GM21367 (cell line): Measurements from ENCODE around the gene IFT122.
"Not testable (repeated sequence)": the region's sequence is repeated elsewhere in the genome, so short reads cannot be mapped to it uniquely, and the experiment has no call there.

ENCODE experiments used
- ATAC-seq: cut with Tn5 transposase; IDR thresholded peaks from one replicate; pipeline ENCODE4 v1.9.1; 2021; ENCODE audit not compliant: unreplicated experiment

The IFT122 gene

DNA sequence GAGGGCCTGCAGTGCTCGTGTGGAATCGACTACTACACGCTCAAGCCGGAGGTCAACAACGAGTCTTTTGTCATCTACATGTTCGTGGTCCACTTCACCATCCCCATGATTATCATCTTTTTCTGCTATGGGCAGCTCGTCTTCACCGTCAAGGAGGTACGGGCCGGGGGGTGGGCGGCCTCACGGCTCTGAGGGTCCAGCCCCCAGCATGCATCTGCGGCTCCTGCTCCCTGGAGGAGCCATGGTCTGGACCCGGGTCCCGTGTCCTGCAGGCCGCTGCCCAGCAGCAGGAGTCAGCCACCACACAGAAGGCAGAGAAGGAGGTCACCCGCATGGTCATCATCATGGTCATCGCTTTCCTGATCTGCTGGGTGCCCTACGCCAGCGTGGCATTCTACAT, 92.2 kb downstream of the IFT122 start:
- ATAC-seq: no peak

DNA sequence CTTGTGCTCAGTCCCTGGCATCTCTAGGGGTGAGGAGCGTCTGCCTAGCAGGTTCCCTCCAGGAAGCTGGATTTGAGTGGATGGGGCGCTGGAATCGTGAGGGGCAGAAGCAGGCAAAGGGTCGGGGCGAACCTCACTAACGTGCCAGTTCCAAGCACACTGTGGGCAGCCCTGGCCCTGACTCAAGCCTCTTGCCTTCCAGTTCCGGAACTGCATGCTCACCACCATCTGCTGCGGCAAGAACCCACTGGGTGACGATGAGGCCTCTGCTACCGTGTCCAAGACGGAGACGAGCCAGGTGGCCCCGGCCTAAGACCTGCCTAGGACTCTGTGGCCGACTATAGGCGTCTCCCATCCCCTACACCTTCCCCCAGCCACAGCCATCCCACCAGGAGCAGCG, 93.4 kb downstream of the IFT122 start:
- ATAC-seq: no peak

DNA sequence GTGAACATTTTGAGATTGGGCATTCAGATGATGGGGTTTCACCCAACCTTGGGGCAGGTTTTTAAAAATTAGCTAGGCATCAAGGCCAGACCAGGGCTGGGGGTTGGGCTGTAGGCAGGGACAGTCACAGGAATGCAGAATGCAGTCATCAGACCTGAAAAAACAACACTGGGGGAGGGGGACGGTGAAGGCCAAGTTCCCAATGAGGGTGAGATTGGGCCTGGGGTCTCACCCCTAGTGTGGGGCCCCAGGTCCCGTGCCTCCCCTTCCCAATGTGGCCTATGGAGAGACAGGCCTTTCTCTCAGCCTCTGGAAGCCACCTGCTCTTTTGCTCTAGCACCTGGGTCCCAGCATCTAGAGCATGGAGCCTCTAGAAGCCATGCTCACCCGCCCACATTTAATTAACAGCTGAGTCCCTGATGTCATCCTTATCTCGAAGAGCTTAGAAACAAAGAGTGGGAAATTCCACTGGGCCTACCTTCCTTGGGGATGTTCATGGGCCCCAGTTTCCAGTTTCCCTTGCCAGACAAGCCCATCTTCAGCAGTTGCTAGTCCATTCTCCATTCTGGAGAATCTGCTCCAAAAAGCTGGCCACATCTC, 94.5 kb downstream of the IFT122 start:
- ATAC-seq: no peak

DNA sequence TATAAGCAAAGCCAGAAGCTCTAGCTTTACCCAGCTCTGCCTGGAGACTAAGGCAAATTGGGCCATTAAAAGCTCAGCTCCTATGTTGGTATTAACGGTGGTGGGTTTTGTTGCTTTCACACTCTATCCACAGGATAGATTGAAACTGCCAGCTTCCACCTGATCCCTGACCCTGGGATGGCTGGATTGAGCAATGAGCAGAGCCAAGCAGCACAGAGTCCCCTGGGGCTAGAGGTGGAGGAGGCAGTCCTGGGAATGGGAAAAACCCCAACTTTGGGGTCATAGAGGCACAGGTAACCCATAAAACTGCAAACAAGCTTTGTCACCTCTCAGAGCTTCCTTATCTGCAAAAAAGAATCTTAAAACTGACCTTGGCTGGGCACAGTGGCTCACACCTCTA, 95.1 kb downstream of the IFT122 start:
- ATAC-seq: no peak

DNA sequence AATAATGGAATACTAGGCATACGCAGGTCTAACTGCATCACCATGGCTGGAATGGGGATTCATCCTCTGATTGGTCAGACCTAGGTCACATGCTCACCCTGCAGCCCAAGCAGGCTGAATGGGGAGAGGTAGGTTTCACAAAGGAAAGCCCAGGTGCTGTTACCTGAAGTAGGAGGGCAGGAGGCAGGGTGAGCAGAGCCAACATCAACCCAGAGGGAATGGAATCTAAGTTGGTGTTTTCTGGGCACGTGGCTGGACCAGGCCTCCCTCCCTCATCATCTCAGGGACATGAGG, 96.3 kb downstream of the IFT122 start:
- ATAC-seq: no peak

DNA sequence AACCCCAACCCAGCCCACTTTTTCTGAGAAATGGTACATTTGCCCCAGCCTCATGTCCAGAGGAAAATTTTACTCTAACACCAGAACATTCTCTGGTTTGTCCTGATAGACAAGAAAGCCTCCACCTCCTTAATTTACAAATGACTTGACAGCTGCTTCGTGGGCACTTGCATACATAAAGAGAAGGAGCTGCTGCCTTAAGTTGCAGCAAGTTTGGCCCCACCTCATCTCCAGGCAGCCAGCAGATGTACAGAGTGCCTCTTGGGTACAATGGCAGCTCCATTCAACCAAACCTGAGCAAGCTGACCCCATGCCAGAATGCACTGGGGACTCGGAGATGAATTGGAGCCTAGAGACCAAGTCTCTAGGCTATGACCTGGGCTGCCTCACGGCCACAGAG, 96.8 kb downstream of the IFT122 start:
- ATAC-seq: no peak

DNA sequence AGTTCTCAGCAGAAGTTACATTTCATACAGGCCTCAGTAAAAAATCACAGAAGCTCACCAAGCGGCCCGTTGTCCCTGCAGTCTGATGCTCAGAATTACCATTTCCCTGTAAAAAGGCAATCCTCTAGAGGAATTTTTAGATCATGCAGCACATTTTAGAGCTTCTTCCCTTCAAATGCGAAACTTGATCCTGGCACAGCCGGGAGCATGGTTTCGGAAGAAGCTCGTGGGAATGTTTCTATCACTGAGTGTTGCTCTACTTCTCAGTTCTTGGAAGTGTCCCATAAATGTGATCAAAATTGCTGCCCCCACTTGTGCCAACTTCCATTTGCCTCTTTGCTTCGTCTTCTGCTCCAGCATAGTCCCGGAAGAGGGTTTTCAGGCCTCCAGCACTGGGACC, 99.2 kb downstream of the IFT122 start:
- no peak for ATAC-seq

DNA sequence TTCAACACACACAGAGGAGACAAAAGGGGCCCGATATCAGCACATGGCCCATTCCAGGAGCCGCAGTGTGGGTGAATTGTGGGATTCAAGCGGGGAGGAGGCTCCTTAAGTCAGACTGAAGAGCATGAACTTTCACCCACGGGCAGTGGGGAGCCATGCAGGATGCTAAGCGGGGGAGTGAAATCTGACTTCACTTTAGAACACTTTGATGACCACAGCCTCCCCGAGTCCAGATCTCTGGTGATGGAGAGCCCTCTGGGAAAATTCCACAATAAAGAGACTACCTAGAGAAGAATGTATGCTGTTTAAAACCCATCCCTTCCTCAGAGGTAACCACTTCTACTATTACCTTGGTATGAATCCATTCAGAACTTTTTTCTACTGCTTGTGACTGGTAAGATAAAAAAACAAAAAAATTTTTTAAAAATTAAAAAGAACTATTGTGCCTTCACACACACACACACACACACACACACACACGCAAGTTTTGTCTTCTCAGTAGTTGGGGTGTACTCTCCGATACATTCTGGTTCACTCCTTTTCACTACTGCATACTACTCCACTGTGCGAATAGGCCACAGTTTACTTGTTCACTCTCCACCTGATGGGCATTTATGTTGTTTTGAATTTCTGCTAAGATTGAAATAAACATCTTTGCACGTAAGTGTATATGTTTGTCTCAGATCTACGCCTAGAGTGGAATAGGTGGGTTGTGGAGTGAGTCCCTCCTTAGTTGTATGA, 100.9 kb downstream of the IFT122 start:
- ATAC-seq: no peak

DNA sequence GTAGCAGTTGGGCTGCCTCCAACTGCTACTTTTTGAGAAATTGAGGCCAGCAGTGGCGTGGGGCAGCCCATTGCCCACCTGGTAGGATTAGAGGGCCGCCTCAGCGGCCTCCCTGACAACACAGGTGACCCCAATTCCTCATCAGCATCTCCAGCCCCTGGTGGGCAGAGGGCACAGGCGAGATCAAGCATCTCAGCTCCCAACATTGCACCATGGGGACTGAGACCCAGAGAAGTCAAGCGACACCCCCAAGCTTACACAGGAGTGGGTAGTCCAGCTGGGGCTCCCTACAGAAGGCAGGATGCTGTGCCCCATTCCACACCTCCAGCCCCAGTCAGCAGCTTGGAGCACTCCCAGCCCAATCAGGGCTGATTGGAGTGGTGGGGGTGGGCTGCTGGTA, 102.7 kb downstream of the IFT122 start:
- no peak for ATAC-seq

DNA sequence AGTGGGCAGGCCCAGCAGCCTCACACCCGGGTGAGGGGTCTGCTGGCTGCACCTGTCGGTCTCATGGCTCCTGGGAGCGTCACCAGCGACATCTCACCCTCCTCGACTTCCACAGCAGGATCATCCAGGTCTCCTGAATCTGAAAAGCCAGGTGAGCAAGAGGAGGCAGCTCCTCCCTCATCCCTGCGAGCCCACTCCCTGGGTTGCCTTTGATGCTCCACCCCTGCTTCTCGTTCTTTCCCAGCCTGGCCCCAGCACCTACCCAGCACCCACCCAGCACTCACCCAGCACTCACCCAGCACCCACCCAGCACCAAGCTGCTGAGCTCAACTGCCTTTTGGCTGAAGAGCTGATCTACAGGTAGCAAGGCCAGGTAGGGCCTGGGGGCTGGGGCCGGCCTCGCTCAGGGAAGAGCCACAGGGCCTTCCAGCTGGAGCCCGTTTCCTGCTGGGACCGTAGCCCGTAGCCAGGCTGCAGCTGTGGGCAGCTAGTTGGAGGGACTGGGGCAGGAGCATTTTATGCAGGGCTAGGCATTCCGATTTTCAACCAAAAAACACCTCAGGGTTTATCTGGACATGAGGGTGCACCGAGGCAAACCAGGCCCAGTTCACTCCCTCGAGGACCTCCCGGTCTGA, 103.2 kb downstream of the IFT122 start, which contains the start of gene H1-8:
H1-8 (plus strand) TSS at position 20 of the 635 bp plus-strand sequence; CDS start at position 64, 44 bp downstream.
- ATAC-seq: no peak

DNA sequence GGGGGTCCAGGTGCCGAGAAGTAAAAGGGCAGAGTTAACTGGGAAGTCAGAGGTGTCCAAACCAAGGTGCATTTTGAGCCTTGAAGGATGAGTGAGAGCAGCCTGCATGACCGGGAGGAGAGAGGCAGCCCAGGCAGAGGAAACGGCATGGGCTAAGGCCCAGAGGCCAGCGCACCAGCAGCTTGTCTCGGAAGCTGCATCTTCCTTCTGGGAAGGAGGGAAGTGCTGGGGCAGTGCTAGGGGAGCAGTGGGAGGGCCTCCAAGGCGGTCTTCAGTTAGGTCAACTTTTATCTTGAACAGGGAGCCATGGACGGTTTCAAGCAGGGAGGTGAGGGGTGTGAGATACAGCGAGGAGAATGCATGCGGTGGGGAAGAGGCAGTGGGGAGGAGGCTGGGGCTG, 104.0 kb downstream of the IFT122 start:
- no peak for ATAC-seq

DNA sequence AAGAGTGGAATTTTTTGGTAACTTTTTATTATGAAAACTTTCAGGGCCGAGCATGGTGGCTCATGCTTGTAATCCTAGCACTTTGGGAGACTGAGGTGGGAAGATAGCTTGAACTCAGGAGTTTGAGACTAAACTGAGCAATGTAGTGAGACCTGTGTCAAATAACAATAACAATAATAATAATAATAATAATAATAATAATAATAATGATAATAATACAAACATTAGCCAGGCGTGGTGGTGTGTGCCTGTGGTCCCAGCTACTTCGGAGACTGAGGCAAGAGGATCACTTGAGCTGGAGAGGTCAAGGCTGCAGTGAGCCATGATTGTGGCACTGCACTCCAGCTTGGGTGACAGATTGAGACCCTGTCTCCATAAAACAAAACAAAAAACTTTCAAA, 105.9 kb downstream of the IFT122 start:
- not testable (repeated sequence) for ATAC-seq

DNA sequence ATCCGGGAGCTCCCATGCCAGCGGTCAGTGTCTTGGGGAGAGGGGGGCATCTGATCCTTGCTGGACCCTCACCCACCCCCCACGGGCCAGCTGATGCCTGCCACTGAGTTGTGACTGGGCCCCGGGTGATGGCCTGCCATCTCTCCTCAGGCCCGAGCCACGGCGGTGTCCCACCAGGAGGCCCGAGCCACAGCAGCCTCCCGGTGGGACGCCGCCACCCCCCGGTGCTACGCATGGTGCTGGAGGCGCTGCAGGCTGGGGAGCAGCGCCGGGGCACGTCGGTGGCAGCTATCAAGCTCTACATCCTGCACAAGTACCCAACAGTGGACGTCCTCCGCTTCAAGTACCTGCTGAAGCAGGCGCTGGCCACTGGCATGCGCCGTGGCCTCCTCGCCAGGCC, 107.2 kb downstream of the IFT122 start:
- ATAC-seq: no peak

DNA sequence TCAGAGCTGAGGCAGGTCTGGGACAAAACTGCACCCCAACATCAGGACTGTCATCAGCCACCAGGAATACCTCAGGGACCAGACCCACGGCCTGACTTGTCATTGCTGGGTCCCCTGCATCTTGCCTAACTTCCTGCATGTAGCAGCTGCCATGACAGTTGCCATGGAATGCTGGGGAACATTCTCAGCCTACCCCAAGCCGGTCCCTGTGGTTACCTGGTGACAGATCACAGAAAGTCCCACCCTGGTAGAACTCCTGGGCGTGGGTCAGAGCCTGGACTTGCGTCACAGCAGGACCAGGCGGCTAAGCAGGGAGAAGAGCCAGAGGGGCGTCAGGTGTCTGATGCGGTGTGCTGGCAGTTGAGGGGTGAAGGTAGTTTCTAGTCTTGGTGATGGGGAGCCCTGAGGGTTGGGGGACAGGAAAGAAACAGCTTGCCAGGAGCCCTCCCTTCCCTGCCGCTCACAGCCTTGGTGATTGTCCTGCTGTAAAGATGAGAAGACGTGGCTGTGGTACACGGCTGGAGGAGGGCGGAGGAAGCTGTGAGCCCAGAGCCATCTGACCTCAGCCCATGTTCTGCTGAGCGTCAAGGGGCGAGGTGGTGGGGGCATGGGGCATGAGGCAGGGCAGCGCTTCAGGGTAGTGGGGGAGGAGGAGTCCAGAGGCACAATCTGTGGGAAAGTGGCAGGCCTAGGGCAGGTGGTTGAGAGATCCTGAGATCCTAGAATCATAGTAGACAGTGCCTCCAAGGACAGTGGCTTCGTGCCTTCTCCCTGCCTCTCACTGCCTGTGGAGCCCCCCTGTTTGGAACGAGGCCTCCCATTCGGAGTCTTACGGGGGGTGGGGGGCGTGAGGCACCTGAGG, 108.3 kb downstream of the IFT122 start:
- no peak for ATAC-seq

DNA sequence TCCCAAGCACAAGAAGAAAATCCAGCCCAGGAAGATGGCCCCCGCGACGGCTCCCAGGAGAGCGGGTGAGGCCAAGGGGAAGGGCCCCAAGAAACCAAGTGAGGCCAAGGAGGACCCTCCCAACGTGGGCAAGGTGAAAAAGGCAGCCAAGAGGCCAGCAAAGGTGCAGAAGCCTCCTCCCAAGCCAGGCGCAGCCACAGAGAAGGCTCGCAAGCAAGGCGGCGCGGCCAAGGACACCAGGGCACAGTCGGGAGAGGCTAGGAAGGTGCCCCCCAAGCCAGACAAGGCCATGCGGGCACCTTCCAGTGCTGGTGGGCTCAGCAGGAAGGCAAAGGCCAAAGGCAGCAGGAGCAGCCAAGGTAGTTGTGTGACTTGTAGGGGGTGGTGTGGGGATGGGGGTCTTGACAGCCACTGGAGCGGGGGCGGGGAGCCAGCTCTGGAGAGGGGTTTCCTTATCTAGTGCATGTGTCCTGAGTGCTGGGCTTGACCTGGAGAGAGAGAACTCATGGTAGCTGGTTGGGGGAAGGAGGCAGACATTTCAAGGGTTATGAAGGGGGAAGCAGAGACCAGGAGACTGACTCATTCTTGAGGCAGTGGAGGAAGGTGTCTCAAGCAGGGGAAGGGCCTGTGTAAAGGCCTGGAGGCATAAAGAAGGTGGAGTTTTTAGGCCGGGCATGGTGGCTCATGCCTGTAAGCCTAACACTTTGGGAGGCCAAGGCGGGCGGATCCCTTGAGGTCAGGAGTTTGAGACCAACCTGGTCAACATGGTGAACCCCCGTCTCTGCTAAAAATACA, 109.2 kb downstream of the IFT122 start:
- ATAC-seq: no peak

DNA sequence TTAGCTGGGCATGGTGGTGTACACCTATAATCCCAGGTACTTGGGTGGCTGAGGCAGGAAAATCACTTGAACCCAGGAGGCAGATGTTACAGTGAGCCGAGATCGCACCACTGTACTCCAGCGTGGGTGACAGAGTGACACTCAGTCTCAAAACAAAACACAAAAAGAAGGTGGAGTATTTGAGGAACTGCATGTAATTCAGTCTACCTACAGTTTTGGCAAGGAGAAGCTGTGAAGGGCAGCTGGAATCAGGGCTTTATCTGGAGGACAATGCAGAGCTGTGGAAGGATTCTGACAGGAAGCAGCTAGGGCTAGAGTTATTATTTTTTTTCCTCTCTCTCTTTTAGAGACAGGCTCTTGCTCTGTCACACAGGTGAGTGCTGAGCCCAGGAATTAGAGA, 109.8 kb downstream of the IFT122 start:
- ATAC-seq: no peak

DNA sequence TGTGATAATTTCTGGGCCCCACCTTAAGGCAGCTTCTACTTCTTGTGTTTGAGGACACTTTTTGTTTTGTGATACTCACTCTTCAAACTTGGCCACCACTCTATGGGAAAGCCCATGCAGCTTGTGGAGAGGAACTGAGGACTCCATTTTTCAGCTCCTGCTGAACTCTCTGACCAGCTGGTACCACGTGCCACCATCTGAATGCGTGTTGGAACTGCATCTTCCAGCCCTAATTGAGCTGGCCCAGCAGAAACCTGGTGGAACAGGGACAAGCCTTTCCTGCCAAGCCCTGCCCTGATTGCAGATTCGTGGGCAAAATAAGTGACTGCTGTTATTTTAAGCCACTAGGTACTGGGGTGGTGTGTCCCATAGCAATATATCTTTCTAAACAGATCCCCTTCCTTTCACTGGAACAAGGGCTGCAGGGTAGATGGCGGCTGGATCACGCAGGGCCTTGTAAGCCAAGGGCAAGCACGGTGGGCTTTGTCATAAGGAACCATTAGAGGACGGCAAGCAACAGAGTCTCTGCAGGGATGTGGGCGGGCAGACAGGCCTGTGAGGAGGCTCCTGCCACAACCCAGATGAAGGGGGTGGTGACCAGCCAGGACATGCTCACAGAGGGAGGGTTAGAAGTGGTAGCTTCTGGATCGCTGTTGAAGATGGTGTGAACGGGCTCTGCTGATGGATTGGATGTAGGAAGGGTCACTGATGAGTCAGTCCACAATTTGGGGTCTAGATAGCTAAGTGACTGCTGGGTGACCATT, 112.4 kb downstream of the IFT122 start:
- ATAC-seq: no peak

DNA sequence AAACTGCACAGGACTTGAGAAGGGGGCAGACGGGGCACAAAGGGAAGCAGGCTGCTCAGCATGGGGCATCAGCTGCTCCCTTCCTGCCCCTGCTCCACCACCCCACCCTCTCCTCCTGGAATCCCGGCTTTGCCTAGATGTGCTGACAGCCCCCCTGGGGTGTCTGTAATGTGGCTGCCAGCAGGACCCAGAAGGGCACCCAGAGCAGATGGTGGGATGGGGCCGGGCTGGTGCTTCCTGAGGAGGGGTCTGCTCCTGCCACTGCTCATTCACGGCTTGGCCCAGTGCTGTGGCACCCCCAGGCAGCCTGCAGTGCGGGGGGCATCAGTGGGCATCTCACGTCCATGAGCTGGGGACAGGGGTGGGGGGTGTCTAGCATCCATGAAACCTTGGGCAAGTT, 113.1 kb downstream of the IFT122 start:
- no peak for ATAC-seq

DNA sequence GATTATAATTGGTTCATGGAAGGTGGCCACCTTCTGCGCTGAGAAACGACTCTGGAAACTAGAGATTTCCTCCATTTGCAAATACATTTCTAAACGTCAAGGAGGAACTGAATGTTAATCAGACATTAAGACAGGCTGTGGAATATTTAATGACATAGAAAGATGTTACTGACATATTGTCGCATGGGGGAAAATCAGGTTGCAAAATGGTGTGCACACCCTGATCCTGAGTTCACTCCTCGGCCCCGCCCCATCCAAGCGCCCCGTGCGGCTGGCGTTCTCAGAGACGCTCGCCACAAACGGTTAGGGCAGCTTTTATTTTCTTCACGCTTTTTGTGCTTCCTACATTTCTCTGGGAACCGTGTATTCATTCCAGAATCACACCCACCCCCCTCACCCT, 113.7 kb downstream of the IFT122 start:
- no peak for ATAC-seq
